Neural progenitor cell (in vitro differentiated cells): Measurements from ENCODE around the gene BACH1. TPM values are rescaled to one million over a fixed set of nuclear protein-coding genes. Genes with fewer than 3 reads are reported as not detected.

ENCODE experiments used
- DNase-seq: peaks from one replicate; pipeline ENCODE4 v3.0.0-alpha.2; 2016; ENCODE audit warnings: low spot score
- H2AFZ ChIP-seq: fragments of 200-600 bp; sonication (generic); replicated peaks from 2 replicates; pipeline ENCODE4 v1.6.1; 2016; ENCODE audit warnings: antibody characterized with exemption
- H3F3A ChIP-seq: fragments of 200-600 bp; sonication (generic); 2 replicates; pipeline ENCODE4 v1.6.1; 2016; ENCODE audit warnings: antibody characterized with exemption, low read depth
- H3K27ac ChIP-seq: fragments of 200-600 bp; sonication (generic); 2 replicates; pipeline ENCODE4 v1.5.1; 2016; ENCODE audit warnings: mild to moderate bottlenecking
- H3K27me3 ChIP-seq: fragments of 200-600 bp; sonication (generic); 2 replicates; pipeline ENCODE4 v1.6.1; 2016; ENCODE audit warnings: mild to moderate bottlenecking, moderate library complexity
- H3K36me3 ChIP-seq: fragments of 200-600 bp; sonication (generic); 2 replicates; pipeline ENCODE4 v1.5.1; 2016
- H3K4me1 ChIP-seq: fragments of 200-600 bp; sonication (generic); 2 replicates; pipeline ENCODE4 v1.6.1; 2016; ENCODE audit warnings: mixed run types
- H3K4me2 ChIP-seq: fragments of 200-600 bp; sonication (generic); 2 replicates; pipeline ENCODE4 v1.6.1; 2016
- H3K4me3 ChIP-seq: fragments of 200-600 bp; sonication (generic); 2 replicates; pipeline ENCODE4 v1.5.1; 2016
- H3K79me2 ChIP-seq: fragments of 200-600 bp; sonication (generic); 2 replicates; pipeline ENCODE4 v1.6.1; 2016; ENCODE audit warnings: low read depth
- H3K9ac ChIP-seq: fragments of 200-600 bp; sonication (generic); 2 replicates; pipeline ENCODE4 v1.6.1; 2016
- H3K9me3 ChIP-seq: fragments of 200-600 bp; sonication (generic); 2 replicates; pipeline ENCODE4 v1.5.1; 2016; ENCODE audit warnings: low read depth
- H4K20me1 ChIP-seq: fragments of 200-600 bp; sonication (generic); 2 replicates; pipeline ENCODE4 v1.6.1; 2016; ENCODE audit warnings: low read depth
- H3K27ac Mint-ChIP-seq: 3 replicates; pipeline ENCODE4 v1.8.0; 2021; ENCODE audit warnings: mixed read lengths
- H3K27me3 Mint-ChIP-seq: 2 replicates; pipeline ENCODE4 v1.8.0; 2022; ENCODE audit warnings: low read depth, mild to moderate bottlenecking, inconsistent platforms, moderate library complexity, mixed read lengths; ENCODE audit not compliant: insufficient read depth
- H3K36me3 Mint-ChIP-seq: 3 replicates; pipeline ENCODE4 v1.8.0; 2021; ENCODE audit warnings: mixed read lengths
- H3K4me1 Mint-ChIP-seq: 3 replicates; pipeline ENCODE4 v1.8.0; 2021; ENCODE audit warnings: mixed read lengths
- H3K4me3 Mint-ChIP-seq: 3 replicates; pipeline ENCODE4 v1.8.0; 2021; ENCODE audit warnings: mild to moderate bottlenecking, moderate library complexity, mixed read lengths
- H3K9me3 Mint-ChIP-seq: 3 replicates; pipeline ENCODE4 v1.8.0; 2020; ENCODE audit warnings: mixed read lengths
- EZH2 ChIP-seq: fragments of 200-600 bp; sonication (generic); IDR thresholded peaks from 2 replicates; pipeline ENCODE4 v1.6.1; 2017; ENCODE audit warnings: antibody characterized with exemption, mild to moderate bottlenecking, moderate library complexity
- EZH2phosphoT487 ChIP-seq: fragments of 200-600 bp; sonication (generic); IDR thresholded peaks from 2 replicates; pipeline ENCODE4 v1.6.1; 2017; ENCODE audit warnings: antibody characterized with exemption
- total RNA-seq: library from RNA; depleted of rRNA; stranded (reverse); fragments of >200 nt; gene quantifications from 2 replicates; pipeline ENCODE4 v1.2.3, GENCODE V29; 2015; ENCODE audit warnings: low replicate concordance
- TF ChIP-seq, protein P1 (sequence below): fragments of 200-600 bp; sonication (generic); IDR thresholded peaks from 2 replicates; pipeline ENCODE4 v1.5.1; 2017; ENCODE audit warnings: antibody characterized with exemption, mild to moderate bottlenecking

Gene BACH1
- total RNA-seq, 1 donor from 2014 or later: 93.8 TPM

DNA sequence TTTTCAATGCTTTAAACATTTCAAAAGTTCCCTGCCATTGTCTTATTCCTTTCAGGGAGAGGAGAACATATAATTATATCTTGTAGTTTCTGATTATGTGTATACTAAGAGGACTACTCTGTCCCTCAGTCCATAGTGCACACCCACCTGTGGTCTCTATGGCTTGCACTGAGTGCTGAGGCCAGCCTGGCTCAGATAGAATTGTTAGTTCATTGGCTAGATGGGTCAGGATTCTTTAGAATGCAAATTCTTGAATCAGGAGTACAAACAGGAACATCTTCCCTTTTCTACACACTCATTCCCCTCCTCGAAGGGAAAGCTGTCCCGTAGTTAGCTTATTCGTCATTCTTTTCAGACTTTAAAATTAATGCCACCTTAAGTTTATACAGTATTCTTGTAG is 8.2 kb downstream of the BACH1 start:
- no peak for TF ChIP-seq EZH2
- no peak for TF ChIP-seq EZH2phosphoT487
- Mint-ChIP-seq H3K4me3 (no peak overlapping the region), H3K4me1 (peaks cover 8% of the 10 kb centered on the region), H3K9me3 (peaks cover 24% of the 10 kb centered on the region), H3K27ac (no peak overlapping the region), H3K36me3 (peaks cover 34% of the 10 kb centered on the region), H3K27me3 (no peaks in the 10 kb centered on the region)
- peaks cover 100% of the 10 kb centered on the region for H3K79me2 ChIP-seq
- H3K27ac ChIP-seq: no peak overlapping the region
- H3K4me2 ChIP-seq: no peak overlapping the region
- H3K36me3 ChIP-seq: no peaks in the 10 kb centered on the region
- no peaks in the 10 kb centered on the region for H3K27me3 ChIP-seq
- peaks cover 59% of the 10 kb centered on the region for H4K20me1 ChIP-seq
- H3K9ac ChIP-seq: no peak overlapping the region
- DNase-seq: no peak
- H3K4me1 ChIP-seq: no peaks in the 10 kb centered on the region
- H3K9me3 ChIP-seq: no peaks in the 10 kb centered on the region
- H3F3A ChIP-seq: no peaks in the 10 kb centered on the region
- no peak overlapping the region for H2AFZ ChIP-seq
- H3K4me3 ChIP-seq: no peak overlapping the region

GRCh38 chr21:29307718-29308455 is 9.2 kb downstream of the BACH1 start:
- TF ChIP-seq EZH2phosphoT487 (no peak), EZH2 (no peak)
- TF ChIP-seq, protein P1, sequence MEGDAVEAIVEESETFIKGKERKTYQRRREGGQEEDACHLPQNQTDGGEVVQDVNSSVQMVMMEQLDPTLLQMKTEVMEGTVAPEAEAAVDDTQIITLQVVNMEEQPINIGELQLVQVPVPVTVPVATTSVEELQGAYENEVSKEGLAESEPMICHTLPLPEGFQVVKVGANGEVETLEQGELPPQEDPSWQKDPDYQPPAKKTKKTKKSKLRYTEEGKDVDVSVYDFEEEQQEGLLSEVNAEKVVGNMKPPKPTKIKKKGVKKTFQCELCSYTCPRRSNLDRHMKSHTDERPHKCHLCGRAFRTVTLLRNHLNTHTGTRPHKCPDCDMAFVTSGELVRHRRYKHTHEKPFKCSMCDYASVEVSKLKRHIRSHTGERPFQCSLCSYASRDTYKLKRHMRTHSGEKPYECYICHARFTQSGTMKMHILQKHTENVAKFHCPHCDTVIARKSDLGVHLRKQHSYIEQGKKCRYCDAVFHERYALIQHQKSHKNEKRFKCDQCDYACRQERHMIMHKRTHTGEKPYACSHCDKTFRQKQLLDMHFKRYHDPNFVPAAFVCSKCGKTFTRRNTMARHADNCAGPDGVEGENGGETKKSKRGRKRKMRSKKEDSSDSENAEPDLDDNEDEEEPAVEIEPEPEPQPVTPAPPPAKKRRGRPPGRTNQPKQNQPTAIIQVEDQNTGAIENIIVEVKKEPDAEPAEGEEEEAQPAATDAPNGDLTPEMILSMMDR: no peak
- Histone ChIP-seq H2AFZ (no peak overlapping the region), H3K4me3 (no peak overlapping the region), H3K9ac (no peak overlapping the region), H3K79me2 (peaks cover 100% of the 10 kb centered on the region), H3K27me3 (no peaks in the 10 kb centered on the region), H4K20me1 (peaks cover 49% of the 10 kb centered on the region), H3K9me3 (no peaks in the 10 kb centered on the region), H3K36me3 (no peaks in the 10 kb centered on the region), H3F3A (no peaks in the 10 kb centered on the region), H3K4me1 (no peaks in the 10 kb centered on the region), H3K27ac (no peak overlapping the region), H3K4me2 (no peak overlapping the region)
- no peak for DNase-seq
- peaks cover 4% of the 10 kb centered on the region for H3K4me1 Mint-ChIP-seq
- no peak overlapping the region for H3K4me3 Mint-ChIP-seq
- no peaks in the 10 kb centered on the region for H3K27me3 Mint-ChIP-seq
- H3K27ac Mint-ChIP-seq: no peak overlapping the region
- peaks cover 38% of the 10 kb centered on the region for H3K36me3 Mint-ChIP-seq
- H3K9me3 Mint-ChIP-seq: peaks cover 34% of the 10 kb centered on the region

GRCh38 chr21:29308456-29308783 is 9.7 kb downstream of the BACH1 start:
- no peak overlapping the region for H3K27ac Mint-ChIP-seq
- H3K9ac ChIP-seq: no peak overlapping the region
- H3K9me3 Mint-ChIP-seq: peaks cover 39% of the 10 kb centered on the region
- peaks cover 4% of the 10 kb centered on the region for H3K4me1 Mint-ChIP-seq
- H3K36me3 Mint-ChIP-seq: peaks cover 43% of the 10 kb centered on the region
- H3K4me2 ChIP-seq: no peak overlapping the region
- no peaks in the 10 kb centered on the region for H3K36me3 ChIP-seq
- TF ChIP-seq, protein P1: no peak
- TF ChIP-seq EZH2 (no peak), EZH2phosphoT487 (no peak)
- no peaks in the 10 kb centered on the region for H3K9me3 ChIP-seq
- H3F3A ChIP-seq: no peaks in the 10 kb centered on the region
- no peaks in the 10 kb centered on the region for H3K4me1 ChIP-seq
- no peak for DNase-seq
- no peak overlapping the region for H2AFZ ChIP-seq
- no peak overlapping the region for H3K4me3 Mint-ChIP-seq
- H3K27me3 ChIP-seq: no peaks in the 10 kb centered on the region
- H3K27me3 Mint-ChIP-seq: no peaks in the 10 kb centered on the region
- no peak overlapping the region for H3K27ac ChIP-seq
- H3K79me2 ChIP-seq: peaks cover 100% of the 10 kb centered on the region
- H4K20me1 ChIP-seq: peaks cover 44% of the 10 kb centered on the region
- H3K4me3 ChIP-seq: no peak overlapping the region

DNA sequence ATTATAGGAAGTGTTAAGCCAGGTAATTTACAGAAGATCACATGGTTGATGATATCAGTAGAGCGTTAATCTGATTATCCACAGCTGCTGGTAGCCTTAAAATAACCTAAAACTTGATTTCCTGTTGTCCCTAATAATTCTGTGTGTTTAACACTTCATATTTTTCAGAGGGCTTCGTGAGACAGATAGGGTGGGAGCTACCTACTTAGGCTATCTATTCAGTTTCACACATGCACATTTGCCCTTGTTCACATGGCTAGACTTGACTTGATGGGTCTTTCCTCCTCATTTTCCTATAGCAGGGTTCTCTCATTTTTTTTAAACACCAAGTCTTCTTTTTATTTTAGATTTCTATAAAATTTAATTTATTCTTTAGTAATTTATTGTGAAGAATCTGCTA is 11.0 kb downstream of the BACH1 start:
- Mint-ChIP-seq H3K27ac (no peak overlapping the region), H3K4me1 (no peaks in the 10 kb centered on the region), H3K4me3 (no peak overlapping the region), H3K9me3 (peaks cover 46% of the 10 kb centered on the region), H3K36me3 (peaks cover 46% of the 10 kb centered on the region), H3K27me3 (no peaks in the 10 kb centered on the region)
- TF ChIP-seq EZH2phosphoT487 (no peak), EZH2 (no peak)
- TF ChIP-seq, protein P1: no peak
- Histone ChIP-seq H3K9me3 (no peaks in the 10 kb centered on the region), H3K4me1 (peaks cover 9% of the 10 kb centered on the region), H3K36me3 (no peaks in the 10 kb centered on the region), H3K27ac (no peak overlapping the region), H3K9ac (no peak overlapping the region), H3F3A (no peaks in the 10 kb centered on the region), H3K79me2 (peaks cover 100% of the 10 kb centered on the region), H4K20me1 (peaks cover 41% of the 10 kb centered on the region), H2AFZ (no peak overlapping the region), H3K27me3 (no peaks in the 10 kb centered on the region), H3K4me3 (no peak overlapping the region), H3K4me2 (no peak overlapping the region)
- no peak for DNase-seq
